Measurements from ENCODE around the gene CNTFR.

DNA sequence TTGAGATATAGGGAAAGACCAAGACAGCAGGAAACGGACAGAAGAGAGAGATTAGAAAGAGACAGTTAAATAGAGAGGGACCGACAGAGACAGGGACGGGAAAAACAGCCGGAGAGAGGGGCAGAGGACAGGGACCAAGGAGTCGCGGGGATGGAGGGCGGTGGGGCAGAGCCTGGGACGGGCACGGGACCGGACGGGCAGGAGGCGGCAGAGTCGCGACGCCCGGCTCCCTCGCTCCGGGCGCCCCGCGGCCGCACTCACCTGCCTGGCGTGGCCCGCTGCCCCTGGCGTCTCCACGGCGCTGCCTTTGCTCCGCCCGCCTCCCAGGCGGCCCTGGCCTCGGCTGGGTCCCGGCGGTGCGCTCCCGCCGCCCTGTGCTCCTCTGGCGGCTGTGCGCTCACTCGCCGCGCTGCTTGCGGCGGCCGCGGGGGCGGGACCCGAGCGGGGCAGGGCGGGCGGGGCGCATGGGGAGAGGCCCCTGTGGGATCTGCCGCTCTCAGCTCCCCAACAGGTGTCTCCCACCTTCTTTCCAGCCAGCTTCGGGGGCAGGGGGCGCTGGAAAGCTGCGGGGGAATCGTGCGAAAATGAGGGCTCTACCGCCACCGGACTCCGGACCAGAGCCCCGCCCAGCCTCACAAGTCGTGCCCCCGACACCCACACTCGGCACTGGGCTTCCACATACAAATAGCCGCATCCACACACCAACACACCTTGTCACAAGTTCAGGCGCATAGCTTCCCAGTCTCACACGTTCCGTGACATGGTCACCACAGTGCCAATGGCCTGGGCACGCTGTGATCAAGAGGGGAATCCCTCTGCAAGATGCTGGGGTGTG lies 39.3 kb upstream of the CNTFR start, which contains the start of gene ARID3C:
- TF ChIP-seq CTCF (IDR thresholded peaks at IDR 0.05) (peak in 2 of 4 experiments; percentile 6 to 10), EP300 (IDR thresholded peaks at IDR 0.05) (no peak), POLR2A (IDR thresholded peaks at IDR 0.05) (no peak), POLR2AphosphoS5 (IDR thresholded peaks at IDR 0.05) (no peak)
